Measurements from ENCODE around the gene POLR2E.

GRCh38 chr19:1122021-1122971 is 27.1 kb upstream of the POLR2E start:
- TF ChIP-seq POLR2AphosphoS5 (IDR thresholded peaks at IDR 0.05) (no peak), CTCF (IDR thresholded peaks at IDR 0.05) (no peak)

Data from upper lobe of left lung (tissue), 4 donors.